ACC112 (cell line): ENCODE data around the gene C1orf159.
"Not testable (repeated sequence)": the region's sequence is repeated elsewhere in the genome, so short reads cannot be mapped to it uniquely, and the experiment has no call there.

Source experiments
- H2AFZ ChIP-seq: fragments of 200-600 bp; sonication (generic); one replicate; pipeline ENCODE4 v1.6.0; 2017; ENCODE audit warnings: antibody characterized with exemption, low read length; ENCODE audit not compliant: unreplicated experiment
- H3K27ac ChIP-seq: fragments of 200-600 bp; sonication (generic); 2 replicates; pipeline ENCODE4 v1.5.1; 2014; ENCODE audit warnings: low read depth, mild to moderate bottlenecking, antibody characterized with exemption, low read length, moderate library complexity
- H3K27me3 ChIP-seq: fragments of 200-600 bp; sonication (generic); 2 replicates; pipeline ENCODE4 v1.6.1; 2014; ENCODE audit warnings: mild to moderate bottlenecking, antibody characterized with exemption, low read length, moderate library complexity, mixed read lengths; ENCODE audit not compliant: insufficient read depth
- H3K36me3 ChIP-seq: fragments of 200-600 bp; sonication (generic); 2 replicates; pipeline ENCODE4 v1.6.1; 2016; ENCODE audit warnings: mild to moderate bottlenecking, antibody characterized with exemption, low read length, moderate library complexity, mixed read lengths; ENCODE audit not compliant: insufficient read depth
- H3K4me1 ChIP-seq: fragments of 200-600 bp; sonication (generic); one replicate; pipeline ENCODE4 v1.6.1; 2016; ENCODE audit warnings: low read length, mixed read lengths; ENCODE audit not compliant: insufficient read depth, unreplicated experiment, control insufficient read depth
- H3K4me3 ChIP-seq: fragments of 200-600 bp; sonication (generic); 2 replicates; pipeline ENCODE4 v1.5.1; 2014; ENCODE audit warnings: mild to moderate bottlenecking, low read depth, low read length
- H3K79me2 ChIP-seq: fragments of 200-600 bp; sonication (generic); one replicate; pipeline ENCODE4 v1.6.0; 2016; ENCODE audit warnings: low read length; ENCODE audit not compliant: control insufficient read depth, unreplicated experiment, insufficient read depth

Gene C1orf159

DNA sequence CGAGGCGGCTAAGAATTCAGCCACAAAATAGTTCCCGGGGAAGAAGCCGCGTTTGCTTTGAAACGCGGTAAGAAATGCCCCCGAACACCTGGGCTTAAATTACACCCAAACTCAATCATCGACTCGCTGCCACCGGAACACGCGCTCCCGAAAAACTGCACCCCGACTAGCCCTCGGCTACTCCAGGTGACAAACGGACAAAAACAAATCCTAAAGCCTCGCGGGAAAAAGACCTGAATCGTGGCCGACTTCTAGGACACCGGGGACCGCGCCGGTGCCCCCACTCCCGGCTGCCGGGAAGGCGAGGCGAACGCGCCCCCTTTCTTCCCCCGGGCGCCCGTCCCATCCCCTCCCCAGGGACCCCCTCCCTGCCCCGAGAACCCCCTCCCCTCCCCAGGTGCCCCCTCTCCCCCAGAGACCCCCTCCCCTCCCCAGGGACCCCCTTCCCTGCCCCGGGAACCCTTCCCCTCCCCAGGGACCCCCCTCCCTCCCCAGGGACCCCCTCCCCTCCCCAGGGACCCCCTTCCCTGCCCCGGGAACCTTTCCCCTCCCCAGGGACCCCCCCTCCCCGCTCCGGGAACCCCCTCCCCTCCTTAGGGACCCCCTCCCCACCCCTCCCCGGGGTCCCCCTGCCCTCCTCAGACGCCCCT lies 628 bp downstream of the C1orf159 start:
- H3K79me2 ChIP-seq: peaks cover 14% of the 10 kb centered on the region

DNA sequence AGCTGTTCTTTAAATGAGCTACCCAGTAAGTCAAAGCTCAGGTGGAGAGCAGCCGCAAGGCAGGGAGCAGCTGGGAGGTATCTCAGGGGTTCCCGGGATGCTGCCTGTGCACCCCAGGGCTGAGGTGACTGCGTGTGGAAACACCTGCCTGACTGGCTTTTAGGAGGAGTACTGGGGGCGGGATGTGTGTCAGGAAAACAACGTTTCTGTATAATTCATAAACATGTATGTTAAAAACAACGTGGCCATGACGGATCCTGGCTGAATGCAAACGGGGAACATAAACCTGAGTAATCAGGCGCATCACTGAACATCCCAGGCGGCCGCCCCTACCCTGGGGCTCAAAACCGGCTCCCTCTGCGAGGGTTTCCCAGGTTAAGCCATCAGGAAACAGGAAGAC lies 1.5 kb downstream of the C1orf159 start:
- peaks cover 11% of the 10 kb centered on the region; the same call in 1 of the 2 replicates for H3K36me3 ChIP-seq
- H3K27ac ChIP-seq: no peak overlapping the region
- H3K4me1 ChIP-seq: no peaks in the 10 kb centered on the region
- peaks cover 20% of the 10 kb centered on the region for H3K27me3 ChIP-seq
- no peak overlapping the region for H2AFZ ChIP-seq
- H3K79me2 ChIP-seq: peaks cover 21% of the 10 kb centered on the region
- H3K4me3 ChIP-seq: no peak overlapping the region; the same call in 1 of the 2 replicates

More for the DNA sequence above, 628 bp downstream of the C1orf159 start:
- peak overlapping the region; percentile 94 for H3K4me3 ChIP-seq
- H2AFZ ChIP-seq: peak overlapping the region; percentile 38
- peaks cover 20% of the 10 kb centered on the region for H3K27me3 ChIP-seq
- peaks cover 11% of the 10 kb centered on the region; the same call in 1 of the 2 replicates for H3K36me3 ChIP-seq
- H3K27ac ChIP-seq: no peak overlapping the region
- no peaks in the 10 kb centered on the region for H3K4me1 ChIP-seq

DNA sequence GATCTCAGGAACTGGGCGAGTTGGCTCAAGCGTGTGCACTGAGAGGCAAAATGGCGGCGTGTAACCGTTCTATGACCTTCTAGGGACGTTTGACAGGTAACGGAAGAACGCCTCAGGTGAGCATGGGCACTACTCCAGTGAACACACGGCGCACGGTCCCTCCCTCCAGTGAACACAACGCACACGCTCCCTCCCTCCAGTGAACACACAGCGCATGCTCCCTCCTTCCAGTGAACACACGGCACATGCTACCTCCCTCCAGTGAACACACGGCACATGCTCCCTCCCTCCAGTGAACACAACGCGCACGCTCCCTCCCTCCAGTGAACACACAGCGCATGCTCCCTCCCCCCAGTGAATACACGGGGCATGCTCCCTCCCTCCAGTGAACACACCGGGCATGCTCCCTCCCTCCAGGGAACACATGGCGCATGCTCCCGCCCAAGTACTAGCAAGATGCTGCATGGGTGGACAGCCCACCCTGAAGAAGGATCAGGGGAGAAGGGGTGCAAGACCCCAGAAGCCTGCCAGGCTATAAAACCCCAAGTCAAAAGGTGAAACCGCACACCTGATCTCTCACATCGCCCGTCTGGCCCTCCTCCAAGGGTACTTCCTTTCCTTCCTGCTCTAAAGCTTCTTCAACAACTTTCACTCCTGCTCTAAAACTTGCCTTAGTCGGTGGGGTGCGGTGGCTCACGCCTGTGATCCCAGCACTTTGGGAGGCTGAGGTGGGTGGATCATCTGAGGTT lies 3.5 kb downstream of the C1orf159 start:
- Histone ChIP-seq H3K27me3 (peaks cover 4% of the 10 kb centered on the region; the same call in 1 of the 2 replicates), H2AFZ (no peak overlapping the region), H3K4me3 (no peak overlapping the region), H3K79me2 (peaks cover 21% of the 10 kb centered on the region), H3K27ac (no peak overlapping the region), H3K4me1 (no peaks in the 10 kb centered on the region), H3K36me3 (peaks cover 11% of the 10 kb centered on the region; the same call in 1 of the 2 replicates)

GRCh38 chr1:1111516-1112236 lies 4.2 kb downstream of the C1orf159 start:
- no peak overlapping the region for H3K27ac ChIP-seq
- no peaks in the 10 kb centered on the region for H3K27me3 ChIP-seq
- no peak overlapping the region for H3K4me3 ChIP-seq
- peaks cover 21% of the 10 kb centered on the region for H3K79me2 ChIP-seq
- no peaks in the 10 kb centered on the region for H3K4me1 ChIP-seq
- H2AFZ ChIP-seq: no peak overlapping the region
- peaks cover 11% of the 10 kb centered on the region; the same call in 1 of the 2 replicates for H3K36me3 ChIP-seq

DNA sequence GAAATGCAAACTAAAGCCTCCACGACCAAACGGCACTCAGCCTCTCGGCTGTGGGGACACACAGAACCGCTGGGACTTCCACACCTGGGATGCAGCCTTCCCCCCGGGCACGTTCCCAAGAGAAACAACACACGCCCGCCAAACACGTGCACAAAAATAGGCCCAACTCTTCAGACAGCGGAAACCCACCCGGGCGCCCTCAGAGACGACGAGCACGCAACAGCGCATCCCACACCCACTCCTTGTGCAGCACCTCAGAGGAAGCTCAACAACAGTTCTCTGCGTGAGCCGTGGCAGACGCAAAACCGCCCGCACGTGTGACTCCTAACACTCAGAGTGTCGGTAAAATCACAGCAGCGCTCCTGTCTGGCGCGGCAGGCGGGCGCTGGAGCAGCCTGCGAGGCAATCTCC lies 5.3 kb downstream of the C1orf159 start:
- H3K27me3 ChIP-seq: no peaks in the 10 kb centered on the region
- peaks cover 21% of the 10 kb centered on the region for H3K79me2 ChIP-seq
- H2AFZ ChIP-seq: no peak overlapping the region
- no peak overlapping the region for H3K4me3 ChIP-seq
- peaks cover 11% of the 10 kb centered on the region; the same call in 1 of the 2 replicates for H3K36me3 ChIP-seq
- no peaks in the 10 kb centered on the region for H3K4me1 ChIP-seq
- H3K27ac ChIP-seq: no peak overlapping the region

- Histone ChIP-seq H2AFZ (no peak overlapping the region), H3K36me3 (peaks cover 11% of the 10 kb centered on the region; the same call in 1 of the 2 replicates), H3K27me3 (no peaks in the 10 kb centered on the region), H3K4me3 (no peak overlapping the region), H3K4me1 (no peaks in the 10 kb centered on the region), H3K79me2 (peaks cover 20% of the 10 kb centered on the region), H3K27ac (no peak overlapping the region)
Measured at GRCh38 chr1:1109743-1110142, 6.1 kb downstream of the C1orf159 start.

DNA sequence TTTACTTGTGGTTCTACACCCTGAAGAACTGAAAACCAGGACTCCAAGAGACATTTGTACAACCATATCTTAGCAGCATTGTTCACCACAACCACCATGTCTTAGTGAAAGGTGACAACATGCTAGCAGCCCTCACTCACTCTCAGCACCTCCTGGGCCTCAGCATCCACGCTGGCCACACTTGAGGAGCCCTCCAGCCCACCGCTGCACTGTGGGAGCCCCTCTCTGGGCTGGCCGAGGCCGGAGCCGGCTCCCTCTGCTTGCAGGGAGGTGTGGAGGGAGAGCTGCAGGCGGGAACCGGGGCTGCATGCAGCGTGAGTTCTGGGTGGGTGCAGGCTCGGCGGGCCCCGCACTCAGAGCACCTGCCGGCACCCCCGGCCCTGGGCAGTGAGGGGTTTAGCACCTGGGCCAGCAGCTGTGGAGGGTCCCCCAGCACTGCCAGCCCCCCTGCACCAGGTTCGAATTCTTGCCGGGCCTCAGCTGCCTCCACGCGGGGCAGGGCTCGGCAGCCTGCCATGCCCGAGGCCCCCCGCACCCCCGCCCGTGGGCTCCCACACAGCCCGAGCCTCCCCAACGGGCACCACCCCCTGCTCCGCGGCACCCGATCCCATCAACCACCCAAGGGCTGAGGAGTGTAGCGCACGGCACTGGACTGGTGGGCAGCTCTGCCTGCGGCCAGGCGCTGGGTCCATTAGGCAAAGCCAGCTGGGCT lies 9.2 kb downstream of the C1orf159 start:
- Histone ChIP-seq H3K27me3 (no peaks in the 10 kb centered on the region), H3K36me3 (no peaks in the 10 kb centered on the region), H3K4me1 (no peaks in the 10 kb centered on the region), H3K27ac (no peak overlapping the region), H3K4me3 (no peak overlapping the region), H3K79me2 (peaks cover 14% of the 10 kb centered on the region), H2AFZ (no peak overlapping the region)

- H2AFZ ChIP-seq, H3K79me2 ChIP-seq: not testable (repeated sequence)
Measured at GRCh38 chr1:1104152-1104551, 11.7 kb downstream of the C1orf159 start.

DNA sequence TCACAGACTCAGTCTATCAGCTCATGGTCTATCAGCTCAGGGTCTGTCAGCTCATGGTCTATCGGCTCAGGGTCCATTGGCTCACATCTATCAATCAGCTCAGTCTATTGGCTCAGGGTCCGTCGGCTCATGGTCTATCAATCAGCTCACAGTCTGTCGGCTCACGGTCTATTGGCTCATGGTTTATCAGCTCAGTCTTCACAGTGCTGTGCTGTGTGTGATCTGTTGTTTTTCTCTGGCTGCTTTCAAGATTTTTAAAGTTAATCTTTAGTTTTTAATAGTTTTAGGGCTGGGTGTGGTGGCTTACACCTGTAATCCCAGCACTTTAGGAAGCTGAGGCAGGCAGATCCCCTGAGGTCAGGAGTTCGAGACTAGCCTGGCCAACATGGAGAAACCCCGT lies 14.4 kb downstream of the C1orf159 start:
- H3K27ac ChIP-seq: no peak overlapping the region
- no peaks in the 10 kb centered on the region for H3K27me3 ChIP-seq
- peaks cover 2% of the 10 kb centered on the region for H3K79me2 ChIP-seq
- no peaks in the 10 kb centered on the region for H3K4me1 ChIP-seq
- no peak overlapping the region for H3K4me3 ChIP-seq
- 0 out of 2 replicates have a peak, but pooled peaks cover 6% of the 10 kb centered on the region for H3K36me3 ChIP-seq
- H2AFZ ChIP-seq: no peak overlapping the region

More at GRCh38 chr1:1104152-1104551, 11.7 kb downstream of the C1orf159 start:
- H3K36me3 ChIP-seq, H3K27ac ChIP-seq, H3K27me3 ChIP-seq, H3K4me1 ChIP-seq, H3K4me3 ChIP-seq: not testable (repeated sequence)

DNA sequence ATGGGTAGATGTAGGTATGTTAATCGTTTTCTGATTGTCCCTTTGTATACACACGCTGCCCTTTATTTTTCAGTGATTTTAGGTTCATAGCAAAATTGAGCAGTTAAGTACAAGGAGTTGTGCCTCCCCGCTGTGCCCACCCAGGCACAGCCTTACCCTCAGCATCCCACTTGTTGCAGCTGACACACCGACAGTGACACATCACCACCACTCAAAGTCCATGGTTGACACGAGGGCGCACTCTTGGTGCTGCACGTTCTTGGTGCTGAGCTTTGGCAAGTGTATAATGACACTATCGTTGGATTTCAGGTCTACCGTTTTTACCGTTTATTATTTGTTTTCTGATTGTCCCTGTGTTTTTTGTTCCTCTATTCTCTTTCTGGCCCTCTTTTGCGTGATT lies 15.6 kb downstream of the C1orf159 start:
- Histone ChIP-seq H3K27ac (no peak overlapping the region), H3K4me3 (no peak overlapping the region), H3K4me1 (no peaks in the 10 kb centered on the region), H3K27me3 (no peaks in the 10 kb centered on the region), H2AFZ (no peak overlapping the region), H3K79me2 (peaks cover 2% of the 10 kb centered on the region), H3K36me3 (0 out of 2 replicates have a peak, but pooled peaks cover 6% of the 10 kb centered on the region)
